Neuronal stem cell (in vitro differentiated cells): ENCODE measurements around the gene PEX14.

ENCODE experiments used
- DNase-seq: peaks from one replicate; pipeline ENCODE4 v3.0.0-alpha.2; 2013; ENCODE audit warnings: low spot score
- H2AFZ ChIP-seq: one replicate; pipeline ENCODE4 v1.6.1; 2013; ENCODE audit warnings: mild to moderate bottlenecking, low read length, inconsistent platforms
- H2AK5ac ChIP-seq: 2 replicates; pipeline ENCODE4 v1.6.1; 2013; ENCODE audit warnings: low read depth, mild to moderate bottlenecking, inconsistent platforms, low read length, moderate library complexity, mixed read lengths
- H2BK120ac ChIP-seq: 2 replicates; pipeline ENCODE4 v1.6.1; 2013; ENCODE audit warnings: low read depth, mild to moderate bottlenecking, inconsistent platforms, low read length, moderate library complexity, mixed read lengths
- H2BK12ac ChIP-seq: one replicate; pipeline ENCODE4 v1.6.1; 2013; ENCODE audit warnings: low read length, inconsistent platforms
- H2BK15ac ChIP-seq: 2 replicates; pipeline ENCODE4 v1.6.1; 2013; ENCODE audit warnings: mild to moderate bottlenecking, low read length, inconsistent platforms, mixed read lengths
- H2BK5ac ChIP-seq: one replicate; pipeline ENCODE4 v1.6.1; 2013; ENCODE audit warnings: inconsistent platforms, mild to moderate bottlenecking, low read length, moderate library complexity
- H3K14ac ChIP-seq: one replicate; pipeline ENCODE4 v1.6.1; 2013; ENCODE audit warnings: low read length, inconsistent platforms
- H3K18ac ChIP-seq: 2 replicates; pipeline ENCODE4 v1.6.1; 2013; ENCODE audit warnings: low read length, inconsistent platforms
- H3K23ac ChIP-seq: 2 replicates; pipeline ENCODE4 v1.6.1; 2013; ENCODE audit warnings: low read depth, mild to moderate bottlenecking, mixed read lengths, low read length, inconsistent platforms; ENCODE audit not compliant: poor library complexity
- H3K27ac ChIP-seq: replicated peaks from 3 replicates; pipeline ENCODE4 v1.5.1; 2013; ENCODE audit warnings: low read length, inconsistent platforms
- H3K27me3 ChIP-seq, 3 experiments: 2 replicates each; pipeline ENCODE4 v1.6.1; 2013; ENCODE audit warnings: low read length in 3 of 3, mild to moderate bottlenecking in 2 of 3, inconsistent platforms in 1 of 3, low read depth in 1 of 3, mixed read lengths in 1 of 3, moderate library complexity in 1 of 3; ENCODE audit not compliant: control insufficient read depth in 3 of 3, insufficient read depth in 3 of 3
- H3K36me3 ChIP-seq, 2 donors: replicated peaks in 1 of 2; 2 replicates each; pipeline ENCODE4 v1.6.1; 2013; ENCODE audit warnings: low read length in 2 of 2; ENCODE audit not compliant: control insufficient read depth in 2 of 2, insufficient read depth in 2 of 2
- H3K4ac ChIP-seq: 2 replicates; pipeline ENCODE4 v1.6.1; 2013; ENCODE audit warnings: inconsistent platforms, mild to moderate bottlenecking, low read length, moderate library complexity
- H3K4me1 ChIP-seq, 2 donors: 1 replicate in 1 of 2; 2 replicates in 1 of 2; pipeline ENCODE4 v1.6.1; 2013; ENCODE audit warnings: low read length in 2 of 2, low read depth in 1 of 2; ENCODE audit not compliant: control insufficient read depth in 2 of 2, insufficient read depth in 1 of 2
- H3K4me2 ChIP-seq: one replicate; pipeline ENCODE4 v1.6.1; 2013; ENCODE audit warnings: mild to moderate bottlenecking, low read length, inconsistent platforms; ENCODE audit not compliant: insufficient read depth, poor library complexity, severe bottlenecking
- H3K4me3 ChIP-seq, 2 donors: 2 replicates each; pipeline ENCODE4 v1.5.1; 2013; ENCODE audit warnings: low read length in 2 of 2, mild to moderate bottlenecking in 2 of 2, inconsistent platforms in 1 of 2, moderate library complexity in 1 of 2
- H3K79me1 ChIP-seq: one replicate; pipeline ENCODE4 v1.6.1; 2013; ENCODE audit warnings: low read depth, mild to moderate bottlenecking, inconsistent platforms, low read length, moderate library complexity
- H3K9ac ChIP-seq: one replicate; pipeline ENCODE4 v1.6.1; 2013; ENCODE audit warnings: mild to moderate bottlenecking, low read depth, low read length, inconsistent platforms; ENCODE audit not compliant: poor library complexity
- H3K9me3 ChIP-seq, 2 donors: replicated peaks in 1 of 2; 2 replicates each; pipeline versions ENCODE3 to v1.6.1; 2013; ENCODE audit warnings: low read length in 2 of 2, mild to moderate bottlenecking in 2 of 2, inconsistent platforms in 1 of 2, low read depth in 1 of 2, mixed read lengths in 1 of 2, moderate library complexity in 1 of 2; ENCODE audit not compliant: control insufficient read depth in 2 of 2, insufficient read depth in 1 of 2
- H4K8ac ChIP-seq: one replicate; pipeline ENCODE4 v1.6.1; 2013; ENCODE audit warnings: low read depth, mild to moderate bottlenecking, inconsistent platforms, low read length, moderate library complexity
- H4K91ac ChIP-seq: one replicate; pipeline ENCODE4 v1.6.1; 2013; ENCODE audit warnings: low read length, low read depth, mild to moderate bottlenecking, inconsistent platforms; ENCODE audit not compliant: poor library complexity
- WGBS, 2 donors: extraction: QIAGEN DNeasy Blood & Tissue Kit; methylation state at CpG; one replicate each; pipeline ENCODE4 v1.1.7; 2013; ENCODE audit warnings: missing lambda C conversion rate in 2 of 2, mixed read lengths in 1 of 2; ENCODE audit not compliant: insufficient read length in 2 of 2, insufficient replicate concordance in 1 of 2; ENCODE audit errors: extremely low coverage in 2 of 2; 5-methylcytosine and 5-hydroxymethylcytosine counted together

Gene PEX14

GRCh38 chr1:10589074-10589473 lies 114.3 kb downstream of the PEX14 start:
- H2BK120ac ChIP-seq = no peak overlapping the region
- no peak overlapping the region for H2AK5ac ChIP-seq
- no peak overlapping the region for H3K27ac ChIP-seq
- H3K9ac ChIP-seq = no peak overlapping the region
- no peak overlapping the region for H2BK12ac ChIP-seq
- no peak overlapping the region for H3K18ac ChIP-seq
- no peak overlapping the region for H4K91ac ChIP-seq
- no peak overlapping the region for H3K4me2 ChIP-seq
- no peaks in the 10 kb centered on the region for H3K27me3 ChIP-seq
- no CpG with 5 or more reads among the region's 5 CpGs for WGBS, 2 donors
- no peak overlapping the region for H2BK15ac ChIP-seq
- no peak overlapping the region for H3K14ac ChIP-seq
- no peak overlapping the region for H4K8ac ChIP-seq
- peaks cover 0 to 4% of the 10 kb centered on the region in 2 donors for H3K4me1 ChIP-seq
- H3K4ac ChIP-seq = no peak overlapping the region
- H2AFZ ChIP-seq = no peak overlapping the region
- no peak overlapping the region for H3K4me3 ChIP-seq
- H3K79me1 ChIP-seq = no peaks in the 10 kb centered on the region
- no peak overlapping the region for H3K23ac ChIP-seq
- H2BK5ac ChIP-seq = no peak overlapping the region
- no peak for DNase-seq
- no peaks in the 10 kb centered on the region for H3K36me3 ChIP-seq
- H3K9me3 ChIP-seq = no peaks in the 10 kb centered on the region

- Histone ChIP-seq H4K91ac (no peak overlapping the region), H2BK120ac (no peak overlapping the region), H2BK5ac (no peak overlapping the region), H3K27me3 (no peaks in the 10 kb centered on the region), H3K4me1 (peaks cover 6 to 9% of the 10 kb centered on the region in 2 donors), H3K9me3 (no peaks in the 10 kb centered on the region), H2AFZ (no peak overlapping the region), H3K4me2 (no peak overlapping the region), H4K8ac (no peak overlapping the region), H2BK12ac (no peak overlapping the region), H3K18ac (no peak overlapping the region), H3K14ac (no peak overlapping the region), H3K4me3 (no peak overlapping the region), H3K27ac (no peak overlapping the region), H2AK5ac (no peak overlapping the region), H2BK15ac (no peak overlapping the region), H3K23ac (no peak overlapping the region), H3K79me1 (no peaks in the 10 kb centered on the region), H3K4ac (no peak overlapping the region), H3K9ac (no peak overlapping the region), H3K36me3 (no peaks in the 10 kb centered on the region)
- no CpG with 5 or more reads among the region's 4 CpGs for WGBS, 2 donors
- no peak for DNase-seq
Observed at GRCh38 chr1:10591010-10591409, 116.3 kb downstream of the PEX14 start.

- Histone ChIP-seq H3K9ac (no peak overlapping the region), H3K14ac (no peak overlapping the region), H2BK15ac (no peak overlapping the region), H3K27me3 (no peaks in the 10 kb centered on the region), H2BK12ac (no peak overlapping the region), H2BK5ac (no peak overlapping the region), H4K91ac (no peak overlapping the region), H3K18ac (no peak overlapping the region), H3K4me3 (no peak overlapping the region), H3K36me3 (no peaks in the 10 kb centered on the region), H3K9me3 (no peaks in the 10 kb centered on the region), H2BK120ac (no peak overlapping the region), H3K4me2 (no peak overlapping the region), H3K79me1 (no peaks in the 10 kb centered on the region), H2AK5ac (no peak overlapping the region), H3K4ac (no peak overlapping the region), H3K4me1 (peaks cover 7 to 13% of the 10 kb centered on the region in 2 donors), H4K8ac (no peak overlapping the region), H3K23ac (no peak overlapping the region), H3K27ac (no peak overlapping the region), H2AFZ (no peak overlapping the region)
- DNase-seq = no peak
- no CpG with 5 or more reads among the region's 5 CpGs for WGBS, 2 donors
Observed at GRCh38 chr1:10592373-10592772, 117.6 kb downstream of the PEX14 start.

- Histone ChIP-seq H2BK12ac (no peak overlapping the region), H3K27me3 (no peaks in the 10 kb centered on the region), H3K14ac (no peak overlapping the region), H2BK15ac (no peak overlapping the region), H3K4me1 (peaks cover 16 to 22% of the 10 kb centered on the region in 2 donors), H2AFZ (no peak overlapping the region), H2BK5ac (no peak overlapping the region), H2BK120ac (no peak overlapping the region), H3K4me3 (no peak overlapping the region), H3K27ac (no peak overlapping the region), H3K23ac (no peak overlapping the region), H4K8ac (no peak overlapping the region), H3K9ac (no peak overlapping the region), H3K79me1 (no peaks in the 10 kb centered on the region), H4K91ac (no peak overlapping the region), H3K18ac (no peak overlapping the region), H3K4ac (no peak overlapping the region), H2AK5ac (no peak overlapping the region), H3K36me3 (no peaks in the 10 kb centered on the region), H3K4me2 (no peak overlapping the region), H3K9me3 (no peaks in the 10 kb centered on the region)
- WGBS, 2 donors = no CpG with 5 or more reads among the region's 11 CpGs
- DNase-seq = no peak
Observed at GRCh38 chr1:10593750-10594149, 119.0 kb downstream of the PEX14 start.
